ENCODE data around the gene NPS. TPM values are rescaled to one million over a fixed set of nuclear protein-coding genes. Genes with fewer than 3 reads are reported as not detected.

NPS gene
- total and polyA plus RNA-seq, 3 donors from 2014 or later, result not detected

Other genes with a start within 250 kb of the NPS start
- under 1 TPM; 0.47 to 0.74 TPM for gene FOXI2, start 187.9 kb downstream of the NPS start, total RNA-seq
- 0.30 TPM for gene FOXI2, start 187.9 kb downstream of the NPS start, polyA plus RNA-seq (ENCODE audit: insufficient read depth, low read depth, low replicate concordance)

All from testis (tissue), 3 donors.